Neural crest cell (in vitro differentiated cells): Measurements from ENCODE around the gene RGL1. TPM values are rescaled to one million over a fixed set of nuclear protein-coding genes. Genes with fewer than 3 reads are reported as not detected.
A peak's percentile ranks its signal among the peaks of the same experiment; 100 is the strongest.

Experiments used
- DNase-seq: peaks from one replicate; pipeline ENCODE4 v3.0.0; 2021; ENCODE audit warnings: low read depth, mixed read lengths, low spot score
- H3K27ac Mint-ChIP-seq: one replicate; pipeline ENCODE4 v1.8.0; 2021; ENCODE audit warnings: mild to moderate bottlenecking, mixed read lengths; ENCODE audit not compliant: unreplicated experiment
- H3K27me3 Mint-ChIP-seq: 2 replicates; pipeline ENCODE4 v1.8.0; 2021; ENCODE audit warnings: low read depth, mild to moderate bottlenecking, mixed read lengths
- H3K36me3 Mint-ChIP-seq: 2 replicates; pipeline ENCODE4 v1.8.0; 2021; ENCODE audit warnings: low read depth, mild to moderate bottlenecking, mixed read lengths
- H3K4me1 Mint-ChIP-seq: 2 replicates; pipeline ENCODE4 v1.8.0; 2021; ENCODE audit warnings: mixed read lengths
- H3K4me3 Mint-ChIP-seq: one replicate; pipeline ENCODE4 v1.8.0; 2021; ENCODE audit warnings: mild to moderate bottlenecking, mixed read lengths
- H3K9me3 Mint-ChIP-seq: 2 replicates; pipeline ENCODE4 v1.8.0; 2021; ENCODE audit warnings: mixed read lengths
- CTCF ChIP-seq: fragments of 200-600 bp; sonication (generic); conservative IDR thresholded peaks from 2 replicates; pipeline ENCODE4 v1.5.0; 2021; ENCODE audit warnings: antibody characterized with exemption, mild to moderate bottlenecking
- total RNA-seq: library from RNA; stranded (reverse); gene quantifications from 2 replicates; pipeline ENCODE4 v1.2.1, GENCODE V29; 2021

Gene RGL1
- total RNA-seq, 1 donor from 2014 or later: 13.6 TPM

GRCh38 chr1:183837062-183837461 lies 32.1 kb downstream of the RGL1 start:
- TF ChIP-seq CTCF: no peak
- DNase-seq: no peak
- Mint-ChIP-seq H3K9me3 (no peaks in the 10 kb centered on the region), H3K4me3 (no peak overlapping the region), H3K36me3 (peaks cover 7% of the 10 kb centered on the region), H3K4me1 (peaks cover 13% of the 10 kb centered on the region), H3K27ac (no peak overlapping the region), H3K27me3 (no peaks in the 10 kb centered on the region)

- Mint-ChIP-seq H3K4me3 (no peak overlapping the region), H3K36me3 (peaks cover 7% of the 10 kb centered on the region), H3K27ac (no peak overlapping the region), H3K27me3 (no peaks in the 10 kb centered on the region), H3K9me3 (no peaks in the 10 kb centered on the region), H3K4me1 (peaks cover 20% of the 10 kb centered on the region)
- no peak for TF ChIP-seq CTCF
- no peak for DNase-seq
Observed at GRCh38 chr1:183838221-183838620, 33.3 kb downstream of the RGL1 start.

- TF ChIP-seq CTCF: no peak
- DNase-seq: no peak
- no peaks in the 10 kb centered on the region for H3K9me3 Mint-ChIP-seq
- no peak overlapping the region for H3K4me3 Mint-ChIP-seq
- peaks cover 20% of the 10 kb centered on the region for H3K4me1 Mint-ChIP-seq
- H3K36me3 Mint-ChIP-seq: peaks cover 7% of the 10 kb centered on the region
- H3K27me3 Mint-ChIP-seq: no peaks in the 10 kb centered on the region
- no peak overlapping the region for H3K27ac Mint-ChIP-seq
Observed at GRCh38 chr1:183840140-183840539, 35.2 kb downstream of the RGL1 start.

GRCh38 chr1:183841550-183841949 lies 36.6 kb downstream of the RGL1 start:
- no peak for DNase-seq
- Mint-ChIP-seq H3K4me1 (peaks cover 18% of the 10 kb centered on the region), H3K9me3 (no peaks in the 10 kb centered on the region), H3K27ac (no peak overlapping the region), H3K4me3 (no peak overlapping the region), H3K36me3 (peaks cover 13% of the 10 kb centered on the region), H3K27me3 (no peaks in the 10 kb centered on the region)
- TF ChIP-seq CTCF: no peak

- Mint-ChIP-seq H3K36me3 (peaks cover 13% of the 10 kb centered on the region), H3K4me1 (peaks cover 12% of the 10 kb centered on the region), H3K27ac (peak overlapping the region; percentile 76), H3K9me3 (no peaks in the 10 kb centered on the region), H3K4me3 (no peak overlapping the region), H3K27me3 (no peaks in the 10 kb centered on the region)
- TF ChIP-seq CTCF: no peak
- DNase-seq: no peak
Observed at GRCh38 chr1:183841950-183842794, 37.3 kb downstream of the RGL1 start.
